DMS114 treated with DMSO at 0.1 percent for 48 hours (cell line): ENCODE data around the gene INTS1.

Experiments used
- DNase-seq: peaks from one replicate; lab custom pipeline; 2025; ENCODE audit not compliant: unreplicated experiment; lab: John Stamatoyannopoulos, UW

Gene INTS1

DNA sequence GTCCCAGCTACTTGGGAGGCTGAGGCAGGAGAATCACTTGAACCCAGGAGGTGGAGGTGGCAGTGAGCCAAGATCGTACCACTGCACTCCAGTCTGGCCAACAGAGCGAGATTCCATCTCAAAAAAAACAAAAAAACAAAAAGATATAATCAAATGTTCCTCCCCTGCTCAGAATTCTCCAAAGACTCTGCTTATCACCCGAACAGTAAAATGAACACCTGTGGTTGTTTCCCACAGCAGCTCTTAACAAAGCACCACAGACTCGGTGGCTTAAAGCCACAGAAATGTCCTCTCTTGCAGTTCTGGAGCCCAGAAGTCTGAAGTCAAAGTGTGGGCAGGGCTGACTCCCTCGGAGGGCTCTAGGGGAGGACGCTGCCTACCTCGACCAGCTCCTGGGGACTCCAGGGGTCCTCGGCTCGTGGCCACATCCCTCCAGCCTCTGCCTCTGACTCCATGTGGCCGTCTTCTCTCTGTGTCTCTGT is 4.1 kb upstream of the INTS1 start:
- DNase-seq = no peak

DNA sequence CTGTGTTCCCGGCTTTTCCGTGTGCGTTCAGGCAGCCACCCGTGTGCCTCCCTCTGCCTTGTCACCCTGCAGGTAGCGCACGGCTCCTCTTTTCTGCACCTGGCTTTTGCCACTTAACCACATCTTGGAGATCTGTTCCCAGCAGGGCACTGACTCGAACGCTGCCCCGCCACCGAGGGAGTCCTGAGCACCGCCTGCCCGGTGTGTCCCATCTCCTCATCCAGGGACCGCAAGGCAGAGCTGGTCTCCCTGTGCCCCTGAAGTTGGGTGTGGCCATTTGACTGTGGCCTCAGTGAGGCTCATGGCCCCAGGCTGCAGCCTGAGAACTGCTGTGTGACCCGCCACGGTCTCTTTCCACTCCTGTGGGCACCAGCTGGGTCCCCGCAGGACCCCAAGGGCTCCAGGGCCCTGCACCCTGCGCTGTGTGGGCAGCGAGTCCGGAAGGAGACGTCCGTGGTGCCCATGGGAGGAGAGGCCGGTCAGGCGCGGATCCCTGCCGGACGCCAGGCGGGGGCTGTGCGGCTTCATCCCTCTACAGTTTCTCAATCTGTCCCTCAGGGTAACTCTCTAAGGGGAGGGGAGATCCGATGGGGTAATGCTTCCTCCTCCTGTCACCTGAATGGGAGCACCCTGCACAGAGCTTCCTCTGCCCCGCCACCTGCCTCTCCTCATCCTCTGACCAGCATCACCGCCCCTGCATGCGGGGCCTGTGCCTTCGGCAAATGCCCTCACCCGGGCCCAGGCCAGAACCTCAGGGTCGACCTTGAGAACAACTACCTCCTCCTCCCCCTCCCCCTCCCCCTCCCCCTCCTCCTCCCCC is 1.8 kb upstream of the INTS1 start:
- DNase-seq = peak; percentile 19

DNA sequence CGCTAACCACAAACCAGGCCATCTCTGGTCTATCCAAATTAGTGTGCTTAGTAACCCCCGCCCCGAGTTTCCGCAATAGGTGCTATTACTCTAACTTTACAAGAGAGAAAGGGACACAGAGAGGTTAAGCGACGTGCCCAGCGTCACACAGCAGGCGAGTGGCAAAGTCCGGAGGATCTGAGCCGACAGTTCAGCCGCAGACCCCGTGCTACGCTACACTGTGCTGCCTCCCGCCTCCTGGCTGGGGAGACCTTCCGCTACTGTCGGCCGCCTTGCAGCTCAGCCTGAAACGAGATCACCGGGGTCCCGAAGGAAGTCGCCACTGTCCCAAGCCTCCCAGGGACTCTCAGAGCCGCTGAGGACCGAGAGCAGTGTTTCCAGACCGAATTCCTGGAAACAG is 799 bp downstream of the INTS1 start:
- DNase-seq = no peak

GRCh38 chr7:1502845-1503244 is 1.3 kb downstream of the INTS1 start:
- no peak for DNase-seq

GRCh38 chr7:1501487-1502270 is 2.5 kb downstream of the INTS1 start:
- no peak for DNase-seq

DNA sequence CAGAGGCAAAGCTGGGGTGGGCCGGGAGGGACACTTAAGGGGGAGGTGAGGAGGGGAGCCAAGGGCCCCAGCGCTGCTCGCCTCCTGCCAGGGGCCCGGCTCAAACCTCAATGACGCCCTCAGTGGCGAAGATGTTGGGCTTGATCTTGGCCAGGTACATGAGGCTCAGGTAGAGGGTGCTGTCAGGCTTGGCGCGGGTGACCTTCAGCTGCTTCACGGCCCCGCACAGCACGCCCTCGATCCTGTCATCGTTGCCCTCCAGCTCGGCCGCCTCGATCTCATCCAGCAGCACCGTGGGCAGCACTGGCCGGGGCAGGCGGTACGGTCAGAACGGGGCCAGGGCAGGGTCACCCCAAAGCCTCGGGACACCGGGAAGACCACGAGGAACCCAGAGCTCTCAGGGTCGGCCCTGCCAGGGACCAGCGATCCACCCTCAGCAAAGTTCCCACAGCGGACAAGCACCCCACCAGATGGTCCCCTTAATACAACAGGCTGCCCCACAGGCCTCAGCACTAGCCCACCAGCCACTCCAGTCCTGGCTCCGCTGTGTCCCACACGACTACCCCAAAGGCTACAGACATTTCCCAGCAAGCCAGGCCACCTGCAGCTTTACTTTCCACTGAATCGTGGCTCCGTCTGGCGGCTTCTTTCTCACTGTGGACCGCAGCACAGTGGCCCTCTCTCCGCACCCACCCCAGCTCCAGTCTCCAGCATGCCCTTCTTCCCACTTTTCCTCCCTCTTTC is 4.0 kb downstream of the INTS1 start:
- DNase-seq = no peak

DNA sequence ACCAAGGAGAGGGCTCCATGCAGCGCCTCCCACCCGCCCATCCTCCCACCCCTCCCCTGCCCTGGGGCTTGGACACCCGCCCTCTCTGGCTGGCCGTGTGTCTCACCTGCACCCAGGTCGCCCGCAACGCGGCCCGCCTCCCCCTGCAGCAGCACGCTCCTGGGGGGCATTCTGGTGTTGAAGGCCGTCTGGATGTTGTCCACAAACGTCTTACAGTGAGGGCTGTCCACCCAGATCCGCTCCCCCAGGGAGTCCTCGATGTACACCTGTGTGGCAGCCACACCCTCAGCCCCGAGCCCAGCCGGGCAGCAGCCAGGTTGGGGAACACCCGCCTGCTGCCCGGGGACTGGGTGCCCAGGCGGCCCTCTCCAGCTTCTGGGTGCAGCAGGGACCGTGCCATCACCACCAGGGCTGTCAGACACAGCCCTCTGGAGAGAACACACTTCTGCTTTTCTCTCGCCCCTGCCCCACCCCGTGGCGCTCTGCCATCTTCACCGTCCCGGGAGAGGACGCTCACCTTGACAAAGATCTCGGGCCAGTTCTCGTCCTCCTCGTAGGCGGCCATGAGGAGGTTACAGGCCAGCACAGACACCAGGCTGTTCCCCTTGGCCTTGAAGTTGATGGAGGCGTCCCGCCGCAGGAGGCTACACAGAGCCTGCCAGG is 4.7 kb downstream of the INTS1 start:
- no peak for DNase-seq

GRCh38 chr7:1498370-1499305 is 5.6 kb downstream of the INTS1 start:
- DNase-seq = no peak

GRCh38 chr7:1497293-1497927 is 6.8 kb downstream of the INTS1 start:
- DNase-seq = no peak

DNA sequence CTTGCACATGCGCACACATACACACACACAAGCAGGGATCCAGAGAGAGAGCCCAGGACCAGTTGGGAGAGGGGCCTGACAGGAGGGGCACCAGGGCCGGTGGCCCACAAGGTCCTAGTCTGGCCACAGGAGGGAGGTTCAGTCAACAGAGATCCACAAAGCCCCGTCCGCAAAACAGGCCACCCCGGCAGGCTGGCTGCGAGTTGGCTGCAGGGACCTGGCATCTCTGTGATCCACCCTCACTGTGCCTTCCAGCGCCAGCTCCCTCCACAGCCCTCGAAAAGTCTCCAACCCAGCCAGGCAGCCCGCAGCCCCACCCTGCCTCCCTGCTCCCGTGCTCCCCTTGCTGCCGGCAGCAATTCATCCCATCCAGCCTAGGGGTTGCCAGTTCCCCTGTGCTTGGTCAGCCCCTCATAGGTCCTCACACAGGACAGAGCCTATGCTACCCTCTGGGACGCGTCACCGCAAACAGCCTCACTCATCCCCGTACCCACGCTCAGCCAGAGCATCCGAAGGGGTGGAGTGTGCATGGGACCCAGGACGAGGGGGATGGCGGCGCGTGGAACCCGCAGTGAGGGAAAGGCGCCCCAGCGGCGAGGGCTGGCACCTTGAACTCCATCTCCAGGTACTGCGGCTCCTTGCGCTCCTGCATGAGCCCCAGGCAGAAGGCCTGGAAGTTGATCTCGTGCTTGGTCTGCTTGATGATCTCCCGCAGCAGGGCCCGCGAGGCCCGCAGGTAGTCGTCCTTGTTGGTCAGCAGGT is 7.5 kb downstream of the INTS1 start:
- DNase-seq = no peak

GRCh38 chr7:1495564-1496242 is 8.5 kb downstream of the INTS1 start:
- DNase-seq = no peak

DNA sequence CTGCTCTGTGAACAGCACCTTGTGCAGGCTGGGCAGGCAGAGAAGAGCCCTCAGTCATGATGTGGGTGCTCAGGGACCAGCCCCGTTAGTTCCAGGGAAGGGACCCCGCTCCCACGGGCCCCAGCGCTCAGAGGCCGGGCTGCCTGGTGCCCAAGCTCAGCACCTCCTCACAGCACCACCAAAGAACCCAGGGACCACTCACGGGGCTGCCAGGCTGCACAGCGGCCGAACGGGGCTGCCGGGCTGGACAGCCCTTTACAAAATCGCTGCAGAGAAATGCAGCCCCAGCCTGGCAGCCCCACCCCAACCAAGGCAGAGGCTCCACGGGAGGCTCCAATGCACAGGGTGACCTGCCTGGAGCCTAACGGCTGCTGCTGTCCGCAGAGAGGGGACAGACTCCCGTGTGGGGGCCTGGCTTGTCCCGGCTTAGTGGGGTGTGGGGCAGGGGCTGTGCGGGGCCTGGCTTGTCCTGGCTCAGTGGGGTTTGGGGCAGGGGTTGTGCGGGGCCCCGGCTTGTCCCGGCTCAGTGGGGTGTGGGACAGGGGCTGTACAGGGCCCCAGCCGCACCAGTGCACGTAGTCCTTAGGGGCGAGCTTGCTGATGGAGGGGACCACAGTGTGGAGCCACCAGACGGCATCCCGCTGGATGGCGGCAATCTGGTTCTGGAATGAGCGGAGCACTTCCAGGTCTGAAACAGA is 9.2 kb downstream of the INTS1 start:
- no peak for DNase-seq

DNA sequence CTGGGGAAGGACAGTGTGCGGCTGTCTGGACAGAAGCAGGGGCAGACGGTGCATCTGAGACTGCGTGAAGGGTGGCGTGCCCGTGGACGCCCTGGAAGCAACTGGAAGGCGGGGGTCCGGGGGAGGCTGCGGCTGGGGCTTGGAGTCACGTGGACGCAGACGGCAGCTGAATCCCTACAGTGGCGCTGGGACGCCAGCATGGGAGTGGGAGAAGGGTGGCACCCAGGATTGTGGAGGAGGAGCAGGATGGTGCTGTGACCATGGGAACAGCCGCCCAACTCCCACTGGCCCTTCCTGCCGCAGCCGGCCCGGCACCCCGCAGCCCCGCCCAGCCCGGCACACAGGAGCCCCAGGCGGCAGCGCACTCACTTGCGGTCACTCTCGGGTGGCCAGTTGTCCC is 9.7 kb downstream of the INTS1 start:
- DNase-seq = no peak

- DNase-seq = no peak
These were observed 10.6 kb downstream of the INTS1 start for GRCh38 chr7:1493571-1493970.

- DNase-seq = no peak
These were observed 11.1 kb downstream of the INTS1 start for GRCh38 chr7:1493129-1493528.

DNA sequence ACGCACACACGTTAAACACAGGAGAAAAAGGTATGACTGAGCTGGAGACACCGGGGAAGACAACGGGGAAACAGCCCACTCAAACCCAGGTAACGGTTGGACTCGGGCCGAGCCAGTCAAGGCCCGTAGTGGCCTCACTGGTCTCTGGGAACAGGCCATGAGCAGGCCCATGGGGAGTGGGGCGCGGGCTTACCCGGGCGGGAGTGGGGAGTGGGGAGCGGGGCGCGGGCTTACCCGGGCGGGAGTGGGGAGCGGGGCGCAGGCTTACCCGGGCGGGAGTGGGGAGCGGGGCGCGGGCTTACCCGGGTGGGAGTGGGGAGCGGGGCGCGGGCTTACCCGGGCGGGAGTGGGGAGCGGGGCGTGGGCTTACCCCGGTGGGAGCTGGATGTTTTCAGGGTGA is 11.5 kb downstream of the INTS1 start:
- DNase-seq = no peak

- no peak for DNase-seq
These were observed 12.0 kb downstream of the INTS1 start for GRCh38 chr7:1492221-1492620.

DNA sequence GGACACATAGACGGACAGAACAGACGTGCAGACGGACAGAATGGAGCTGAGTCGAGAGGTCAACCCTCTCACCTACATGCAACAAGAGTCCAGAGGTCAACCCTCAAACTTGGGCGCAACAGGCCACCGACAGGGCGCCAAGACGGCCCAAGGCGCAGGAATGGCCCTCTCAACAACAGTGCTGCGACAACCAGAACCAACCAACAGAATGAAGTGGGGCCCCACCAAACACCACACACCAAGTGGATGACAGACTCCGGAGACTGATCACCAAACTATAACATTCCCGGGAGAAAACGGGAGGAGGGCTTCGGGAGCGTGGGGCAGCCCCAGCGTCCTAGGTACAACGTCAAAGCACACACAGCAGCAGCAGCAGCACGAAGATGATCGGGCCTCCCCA is 13.4 kb downstream of the INTS1 start:
- DNase-seq = no peak
